Measurements from ENCODE around the gene PLEKHO1. TPM values are rescaled to one million over a fixed set of nuclear protein-coding genes. Genes with fewer than 3 reads are reported as not detected.

Gene PLEKHO1
- total and polyA plus RNA-seq, 2 of the 4 experiments (the other 2 are of a cell fraction): 51.4 to 56.0 TPM

GRCh38 chr1:150109586-150109985 is 40.1 kb upstream of the PLEKHO1 start:
- H3K4me1 ChIP-seq (ENCODE audit: control insufficient read depth, insufficient read depth, low read length): no peaks in the 10 kb centered on the region
- no peak overlapping the region for H4K91ac ChIP-seq (ENCODE audit: insufficient read depth, low read depth, low read length)
- H3K79me1 ChIP-seq (ENCODE audit: low read depth in 1 of 2, low read length in 2 of 2): no peaks in the 10 kb centered on the region; a peak in 1 of 4 replicates
- TF ChIP-seq RFX5 (IDR thresholded peaks at IDR 0.05; ENCODE audit: low read depth, low read length) (no peak), RAD21 (IDR thresholded peaks at IDR 0.05; ENCODE audit: low read length) (no peak), SMC3 (IDR thresholded peaks at IDR 0.05; ENCODE audit: low read depth, low read length) (no peak), RCOR1 (IDR thresholded peaks at IDR 0.05; ENCODE audit: insufficient replicate concordance, low read length) (no peak), MXI1 (IDR thresholded peaks at IDR 0.05; ENCODE audit: borderline replicate concordance, low read depth, low read length) (no peak)
- no TSS peak for BruUV-seq (replicated peaks)
- H2BK5ac ChIP-seq (ENCODE audit: low read depth, low read length, poor library complexity, severe bottlenecking): no peak overlapping the region
- no peak overlapping the region for H4K5ac ChIP-seq (ENCODE audit: low read depth, low read length)
- DNase-seq (no peak), ATAC-seq (ENCODE audit: low read depth) (no peak)
- ChIA-PET CTCF (interaction anchor here (0.6 kb wide), 1 partner anchor 36 kb away, joined by 3 read pairs; no protein-coding TSS in a partner anchor), POLR2A (ENCODE audit: unreplicated experiment) (no interaction called here)
- H3K36me3 ChIP-seq (ENCODE audit: control insufficient read depth, insufficient read depth, low read length): peaks cover 4% of the 10 kb centered on the region
- no peak overlapping the region for H2BK15ac ChIP-seq (ENCODE audit: low read depth, low read length)
- intact Hi-C loops (cut with micrococcal nuclease) (loop anchor here (5.0 kb wide), 1 partner anchor 38 kb away; the partner anchor contains the start of gene PLEKHO1), dilution Hi-C loops (cut with HindIII; ENCODE audit: low sequenced_read_pairs, unreplicated experiment) (no loop called here), in situ Hi-C loops (cut with MboI; ENCODE audit: low sequenced_read_pairs) (no loop called here)
- no peak overlapping the region for H3K14ac ChIP-seq (replicated peaks; ENCODE audit: low read depth, low read length)
- no peak overlapping the region for H2AFZ ChIP-seq (replicated peaks; ENCODE audit: low read length, poor library complexity)
- H2BK120ac ChIP-seq (ENCODE audit: low read depth, low read length): no peak overlapping the region
- H3K27ac ChIP-seq (ENCODE audit: insufficient read depth, low read length): no peak overlapping the region
- H3K27me3 ChIP-seq (ENCODE audit: control insufficient read depth, insufficient read depth, low read length): no peaks in the 10 kb centered on the region
- H3K9ac ChIP-seq (ENCODE audit: low read depth, low read length): no peak overlapping the region
- H3K9me1 ChIP-seq (ENCODE audit: insufficient read depth, low read length): 0 out of 2 replicates have a peak, but pooled peaks cover 3% of the 10 kb centered on the region
- H3K4ac ChIP-seq (ENCODE audit: low read depth, low read length): no peak overlapping the region
- no peak overlapping the region for H3K56ac ChIP-seq (ENCODE audit: extremely low read depth, insufficient read depth, low read length)
- no peak overlapping the region for H3K4me2 ChIP-seq (ENCODE audit: low read depth, low read length)
- peaks cover 2% of the 10 kb centered on the region for H3K9me3 ChIP-seq (ENCODE audit: control insufficient read depth, insufficient read depth, low read length)
- H3K4me3 ChIP-seq (ENCODE audit: insufficient read depth, low read depth, low read length): no peak overlapping the region
- no peak overlapping the region for H3K18ac ChIP-seq (ENCODE audit: low read depth, low read length)
- no peak overlapping the region for H4K8ac ChIP-seq (ENCODE audit: low read depth in 2 of 2, low read length in 2 of 2)
- no peaks in the 10 kb centered on the region for H4K20me1 ChIP-seq (ENCODE audit: insufficient read depth, low read length)
- H2AK5ac ChIP-seq (ENCODE audit: low read depth, low read length): no peak overlapping the region
- WGBS, 2 experiments (ENCODE audit: extremely low coverage in 2 of 2, insufficient read length in 1 of 2): 100% methylated on average over 2 of the region's 3 CpGs; no CpG with 5 or more reads in 1 of the 2 experiments
- no peak overlapping the region for H2AK9ac ChIP-seq (replicated peaks; ENCODE audit: low read depth, low read length, poor library complexity)
- H2BK20ac ChIP-seq (ENCODE audit: low read depth, low read length): no peak overlapping the region
- no peak overlapping the region for H3K23ac ChIP-seq (ENCODE audit: low read depth, low read length)
